OCI-LY3 (cell line): Measurements from ENCODE around the gene PTN.

ENCODE experiments used
- H2AFZ ChIP-seq: fragments of 200-600, 300-600 bp; shearing (Covaris generic); 2 replicates; pipeline ENCODE4 v1.6.0; 2014; ENCODE audit warnings: antibody characterized with exemption, low read depth, low read length
- H3K27ac ChIP-seq: fragments of 200-600, 300-600 bp; sonication (generic); 2 replicates; pipeline ENCODE4 v1.5.1; 2014; ENCODE audit warnings: mild to moderate bottlenecking, low read length, moderate library complexity, mixed read lengths
- H3K27me3 ChIP-seq: fragments of 200-600, 300-600 bp; sonication (generic); 2 replicates; pipeline ENCODE4 v1.6.1; 2014; ENCODE audit warnings: low read depth, low read length, mixed read lengths
- H3K36me3 ChIP-seq: fragments of 200-600, 300-600 bp; sonication (generic); replicated peaks from 2 replicates; pipeline ENCODE3; 2014; ENCODE audit warnings: low read depth, low read length, mixed read lengths
- H3K4me1 ChIP-seq: fragments of 300-600, 200-600 bp; sonication (generic); 2 replicates; pipeline ENCODE4 v1.6.1; 2014; ENCODE audit warnings: low read length, mixed read lengths
- H3K4me2 ChIP-seq: fragments of 200-600, 300-600 bp; sonication (generic); 2 replicates; pipeline ENCODE4 v1.6.1; 2014; ENCODE audit warnings: low read length, mixed read lengths
- H3K4me3 ChIP-seq: fragments of 300-600, 200-600 bp; sonication (generic); 2 replicates; pipeline ENCODE4 v1.5.1; 2014; ENCODE audit warnings: antibody characterized with exemption, mild to moderate bottlenecking, low read length, moderate library complexity
- H3K79me2 ChIP-seq: fragments of 300-600, 200-600 bp; shearing (Covaris generic); 2 replicates; pipeline ENCODE4 v1.6.1; 2014; ENCODE audit warnings: mild to moderate bottlenecking, low read length, mixed read lengths
- H3K9ac ChIP-seq: fragments of 300-600, 200-600 bp; shearing (Covaris generic); 2 replicates; pipeline ENCODE4 v1.6.0; 2014; ENCODE audit warnings: mild to moderate bottlenecking, low read length, moderate library complexity
- H3K9me3 ChIP-seq: fragments of 200-600, 300-600 bp; shearing (Covaris generic); 2 replicates; pipeline ENCODE4 v1.6.1; 2014; ENCODE audit warnings: low read length, mixed read lengths; ENCODE audit not compliant: insufficient read depth
- H4K20me1 ChIP-seq: fragments of 200-600, 300-600 bp; sonication (generic); 2 replicates; pipeline ENCODE4 v1.6.1; 2016; ENCODE audit warnings: low read length, mixed read lengths; ENCODE audit not compliant: insufficient read depth
- EZH2phosphoT487 ChIP-seq: fragments of 200-600 bp; shearing (Covaris generic); IDR thresholded peaks from 2 replicates; pipeline ENCODE4 v1.6.1; 2018; ENCODE audit warnings: antibody characterized with exemption, mixed run types, low read depth
- TF ChIP-seq, protein P1 (sequence below): fragments of 200-600, 300-600 bp; sonication (generic); IDR thresholded peaks from 2 replicates; pipeline ENCODE4 v1.5.1; 2014; ENCODE audit warnings: antibody characterized with exemption, low read length, low read depth

Gene PTN

GRCh38 chr7:137363683-137364082 is 20.1 kb upstream of the PTN start:
- no peak overlapping the region for H3K4me2 ChIP-seq
- H3K27ac ChIP-seq = no peak overlapping the region
- no peaks in the 10 kb centered on the region for H3K4me1 ChIP-seq
- no peak for TF ChIP-seq EZH2phosphoT487
- TF ChIP-seq, protein P1, sequence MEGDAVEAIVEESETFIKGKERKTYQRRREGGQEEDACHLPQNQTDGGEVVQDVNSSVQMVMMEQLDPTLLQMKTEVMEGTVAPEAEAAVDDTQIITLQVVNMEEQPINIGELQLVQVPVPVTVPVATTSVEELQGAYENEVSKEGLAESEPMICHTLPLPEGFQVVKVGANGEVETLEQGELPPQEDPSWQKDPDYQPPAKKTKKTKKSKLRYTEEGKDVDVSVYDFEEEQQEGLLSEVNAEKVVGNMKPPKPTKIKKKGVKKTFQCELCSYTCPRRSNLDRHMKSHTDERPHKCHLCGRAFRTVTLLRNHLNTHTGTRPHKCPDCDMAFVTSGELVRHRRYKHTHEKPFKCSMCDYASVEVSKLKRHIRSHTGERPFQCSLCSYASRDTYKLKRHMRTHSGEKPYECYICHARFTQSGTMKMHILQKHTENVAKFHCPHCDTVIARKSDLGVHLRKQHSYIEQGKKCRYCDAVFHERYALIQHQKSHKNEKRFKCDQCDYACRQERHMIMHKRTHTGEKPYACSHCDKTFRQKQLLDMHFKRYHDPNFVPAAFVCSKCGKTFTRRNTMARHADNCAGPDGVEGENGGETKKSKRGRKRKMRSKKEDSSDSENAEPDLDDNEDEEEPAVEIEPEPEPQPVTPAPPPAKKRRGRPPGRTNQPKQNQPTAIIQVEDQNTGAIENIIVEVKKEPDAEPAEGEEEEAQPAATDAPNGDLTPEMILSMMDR = no peak
- peaks cover 10% of the 10 kb centered on the region; the same call in 1 of the 2 replicates for H3K9me3 ChIP-seq
- H2AFZ ChIP-seq = no peak overlapping the region
- no peak overlapping the region for H3K9ac ChIP-seq
- no peak overlapping the region for H3K4me3 ChIP-seq
- no peaks in the 10 kb centered on the region for H3K27me3 ChIP-seq
- H3K36me3 ChIP-seq = no peaks in the 10 kb centered on the region
- no peaks in the 10 kb centered on the region for H3K79me2 ChIP-seq
- no peaks in the 10 kb centered on the region for H4K20me1 ChIP-seq

DNA sequence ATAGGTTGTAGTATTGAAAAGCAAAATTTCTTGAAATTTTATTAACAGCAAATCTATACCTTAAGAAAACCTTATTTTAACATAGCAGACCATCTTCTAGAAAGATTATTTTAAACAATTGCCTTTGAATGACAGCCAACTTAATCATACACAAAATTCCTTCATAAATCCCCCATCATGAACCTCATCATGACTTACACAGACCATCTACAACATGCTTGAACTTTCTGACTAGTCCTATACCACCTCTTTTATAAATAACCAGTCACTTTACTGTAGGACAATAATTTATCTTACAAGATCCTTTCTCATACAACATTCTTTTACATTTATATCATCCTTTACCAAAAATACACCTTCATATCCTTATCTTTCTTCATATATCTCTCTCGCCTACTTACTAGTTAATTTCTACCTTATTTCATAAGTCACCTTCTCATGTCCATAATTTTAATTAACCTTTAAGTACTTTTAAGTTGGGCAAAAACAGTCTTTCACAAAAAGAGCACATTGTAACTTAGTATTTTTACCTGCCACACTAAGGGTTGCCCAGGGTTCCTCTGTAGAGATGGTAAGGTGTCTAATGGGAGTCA is 16.6 kb upstream of the PTN start:
- Histone ChIP-seq H2AFZ (no peak overlapping the region), H3K4me1 (no peaks in the 10 kb centered on the region)

DNA sequence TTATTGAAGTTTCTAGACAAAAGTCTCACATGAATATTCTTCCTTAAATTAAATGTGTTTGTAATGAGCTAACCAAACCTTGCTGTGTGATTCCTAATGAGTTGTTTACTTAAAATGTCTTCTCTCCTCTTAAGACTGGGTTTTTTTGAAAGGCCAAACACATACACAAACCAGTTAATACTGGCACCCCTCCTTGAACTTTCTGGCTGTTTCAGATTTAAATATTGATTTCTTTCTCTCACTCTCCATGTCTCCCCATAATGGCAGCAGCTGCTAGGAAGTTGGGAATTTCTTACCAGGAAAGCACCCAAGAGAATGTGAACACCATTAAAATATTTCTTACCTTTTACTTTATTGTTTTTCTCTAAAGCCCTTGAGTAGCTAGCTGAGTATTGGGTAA is 11.4 kb upstream of the PTN start:
- H3K4me3 ChIP-seq = no peak overlapping the region
- no peaks in the 10 kb centered on the region for H3K27me3 ChIP-seq
- no peak overlapping the region for H3K27ac ChIP-seq
- no peaks in the 10 kb centered on the region for H4K20me1 ChIP-seq
- H3K36me3 ChIP-seq = no peaks in the 10 kb centered on the region
- no peaks in the 10 kb centered on the region for H3K4me1 ChIP-seq
- no peaks in the 10 kb centered on the region for H3K79me2 ChIP-seq
- no peak overlapping the region for H2AFZ ChIP-seq
- H3K4me2 ChIP-seq = no peak overlapping the region
- H3K9ac ChIP-seq = no peak overlapping the region
- H3K9me3 ChIP-seq = peaks cover 10% of the 10 kb centered on the region; the same call in 1 of the 2 replicates
- no peak for TF ChIP-seq EZH2phosphoT487

More for the DNA sequence above, 16.6 kb upstream of the PTN start:
- Histone ChIP-seq H3K9me3 (peaks cover 10% of the 10 kb centered on the region; the same call in 1 of the 2 replicates), H3K27ac (no peak overlapping the region), H3K9ac (no peak overlapping the region), H3K36me3 (no peaks in the 10 kb centered on the region), H4K20me1 (no peaks in the 10 kb centered on the region), H3K4me3 (no peak overlapping the region), H3K27me3 (no peaks in the 10 kb centered on the region), H3K4me2 (no peak overlapping the region), H3K79me2 (no peaks in the 10 kb centered on the region)
- TF ChIP-seq, protein P1 = no peak
- no peak for TF ChIP-seq EZH2phosphoT487

DNA sequence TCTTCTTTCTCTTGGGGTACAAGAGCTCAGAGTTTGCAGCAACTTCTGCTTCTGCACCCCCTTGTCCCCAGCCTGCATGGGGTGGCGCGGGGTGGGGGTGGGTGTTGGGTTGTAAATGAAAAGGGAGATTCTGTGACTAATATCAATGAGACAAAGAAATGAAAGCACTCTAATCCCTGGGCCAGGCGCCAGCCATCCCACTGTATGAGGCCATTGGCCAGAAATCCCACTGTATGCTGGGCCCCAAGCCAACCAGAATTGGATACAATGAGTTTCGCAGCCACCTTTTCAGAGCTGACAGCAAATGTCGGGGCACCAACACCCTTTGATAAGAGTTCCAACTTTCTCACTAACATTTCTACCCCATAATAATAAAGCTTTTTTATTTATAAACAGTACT is 10.9 kb upstream of the PTN start:
- H3K4me3 ChIP-seq = no peak overlapping the region
- TF ChIP-seq EZH2phosphoT487 = no peak
- TF ChIP-seq, protein P1 = no peak
- no peak overlapping the region for H3K9ac ChIP-seq
- H3K4me2 ChIP-seq = no peak overlapping the region
- H3K4me1 ChIP-seq = no peaks in the 10 kb centered on the region
- H3K27me3 ChIP-seq = no peaks in the 10 kb centered on the region
- no peaks in the 10 kb centered on the region for H4K20me1 ChIP-seq
- no peaks in the 10 kb centered on the region for H3K36me3 ChIP-seq
- H3K9me3 ChIP-seq = peaks cover 5% of the 10 kb centered on the region; the same call in 1 of the 2 replicates
- H3K79me2 ChIP-seq = no peaks in the 10 kb centered on the region
- no peak overlapping the region for H2AFZ ChIP-seq
- no peak overlapping the region for H3K27ac ChIP-seq
